ENCODE data around the gene GATA5.

DNA sequence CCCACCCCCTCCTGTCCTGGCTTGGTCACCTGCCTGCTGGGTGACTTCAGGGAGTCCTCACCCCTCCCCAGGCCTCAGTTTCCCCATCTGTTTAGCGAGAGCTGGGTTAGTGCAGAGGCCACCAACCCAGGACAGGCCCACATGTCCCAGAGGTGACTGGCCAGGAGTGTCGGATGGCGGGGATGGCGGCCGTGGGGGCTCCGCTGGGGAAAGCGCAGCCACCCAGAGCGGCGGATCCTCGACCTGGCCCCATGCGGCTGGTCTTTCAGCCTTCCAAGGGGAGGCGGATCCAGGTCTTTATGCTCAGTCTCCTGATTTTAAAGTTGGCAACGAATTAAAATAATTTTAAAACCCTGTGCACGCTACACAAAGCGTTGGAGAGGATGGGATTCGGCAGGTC lies 31.0 kb upstream of the GATA5 start:
- TF ChIP-seq REST (IDR thresholded peaks at IDR 0.05; ENCODE audit: insufficient read depth in 1 of 2, low read depth in 2 of 2, low read length in 2 of 2) (no peak), POLR2AphosphoS5 (IDR thresholded peaks at IDR 0.05; ENCODE audit: low read depth, low read length) (no peak)
